Esophagus (tissue), 2 donors: ENCODE results near the gene ATG4A. TPM values are rescaled to one million over a fixed set of nuclear protein-coding genes. Genes with fewer than 3 reads are reported as not detected.

ENCODE experiments used
- H3K27ac ChIP-seq, 2 donors: one replicate each; pipeline ENCODE4 v1.5.1; 2013; ENCODE audit warnings: low read depth in 2 of 2, mild to moderate bottlenecking in 2 of 2, inconsistent platforms in 1 of 2, low read length in 1 of 2, moderate library complexity in 1 of 2
- H3K27me3 ChIP-seq, 2 donors: one replicate each; pipeline ENCODE4 v1.6.1; 2013; ENCODE audit warnings: low read length in 2 of 2, control low read depth in 1 of 2, mild to moderate bottlenecking in 1 of 2; ENCODE audit not compliant: insufficient read depth in 2 of 2, control insufficient read depth in 1 of 2
- H3K36me3 ChIP-seq, 2 donors: one replicate each; pipeline ENCODE4 v1.6.1; 2013; ENCODE audit warnings: low read length in 1 of 2; ENCODE audit not compliant: control insufficient read depth in 2 of 2, insufficient read depth in 2 of 2
- H3K4me1 ChIP-seq, 2 donors: one replicate each; pipeline ENCODE4 v1.6.1; 2013; ENCODE audit warnings: low read length in 1 of 2; ENCODE audit not compliant: control insufficient read depth in 2 of 2, insufficient read depth in 2 of 2
- H3K4me3 ChIP-seq, 2 donors: one replicate each; pipeline ENCODE4 v1.5.1; 2013; ENCODE audit warnings: low read length in 2 of 2, mild to moderate bottlenecking in 2 of 2, low read depth in 1 of 2, moderate library complexity in 1 of 2
- H3K9me3 ChIP-seq, 2 donors: one replicate each; pipeline ENCODE4 v1.6.1; 2013; ENCODE audit warnings: mild to moderate bottlenecking in 2 of 2, low read depth in 1 of 2, low read length in 1 of 2, moderate library complexity in 1 of 2; ENCODE audit not compliant: control insufficient read depth in 2 of 2, insufficient read depth in 1 of 2
- WGBS, 2 donors: extraction: QIAGEN DNeasy Blood & Tissue Kit; methylation state at CpG; one replicate each; pipeline ENCODE4 v1.1.7; 2013; 5-methylcytosine and 5-hydroxymethylcytosine counted together
- polyA plus RNA-seq, 2 donors: library from polyadenylated mRNA; stranded (reverse); fragments of 200-250 nt; gene quantifications; one replicate each; pipeline ENCODE4 v1.2.3, GENCODE V29; 2013
- donor health status: healthy with polysubstance abuse.
- donor health status: Bipolar disorder and iron deficiency.

ATG4A gene
- polyA plus RNA-seq, 2 donors: 8.9 to 9.6 TPM

DNA sequence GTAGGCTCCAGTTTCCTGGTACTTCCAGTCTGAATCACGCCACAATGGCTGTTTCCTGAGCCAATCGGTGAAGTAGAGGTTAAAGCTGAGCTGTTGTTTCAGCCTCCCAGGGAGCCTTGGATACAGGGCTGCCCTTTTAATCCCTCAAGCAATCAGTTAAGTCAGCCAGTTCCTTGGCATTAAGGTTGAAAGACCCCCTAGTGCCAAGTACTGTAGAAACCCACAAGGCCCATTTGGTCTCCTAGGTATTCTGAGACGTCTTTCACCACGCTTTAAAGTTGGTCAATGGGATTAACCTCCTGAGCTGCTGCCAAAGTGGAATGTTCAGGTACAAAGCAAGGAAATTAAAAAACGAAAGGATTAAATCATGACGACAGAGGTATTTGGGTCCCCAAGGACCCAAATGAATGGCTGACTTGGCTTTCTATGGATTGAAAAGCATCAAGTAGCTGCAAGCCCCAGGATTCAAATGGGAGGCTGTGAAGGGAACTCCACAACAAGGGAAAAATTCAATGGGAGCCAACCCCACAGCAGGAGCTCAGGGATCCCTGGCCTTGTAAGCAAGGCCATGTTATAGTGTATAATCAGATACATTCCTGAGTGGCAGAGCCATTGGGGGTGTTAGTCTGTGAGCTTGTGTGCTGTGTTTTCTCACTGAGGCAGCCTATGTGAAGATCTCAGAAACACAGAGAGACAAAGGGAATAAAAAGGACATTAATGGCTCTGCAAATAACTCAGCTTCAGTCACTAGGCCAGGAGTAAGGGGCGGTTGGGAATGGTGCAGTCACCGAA, 86.0 kb downstream of the ATG4A start:
- Histone ChIP-seq H3K27ac (no peak overlapping the region), H3K4me3 (no peak overlapping the region), H3K27me3 (peaks cover 0 to 3% of the 10 kb centered on the region in 2 donors), H3K4me1 (no peaks in the 10 kb centered on the region), H3K36me3 (no peaks in the 10 kb centered on the region), H3K9me3 (no peaks in the 10 kb centered on the region)
- 77 to 85% methylated on average over 8 of the region's 8 CpGs for WGBS, 2 donors

DNA sequence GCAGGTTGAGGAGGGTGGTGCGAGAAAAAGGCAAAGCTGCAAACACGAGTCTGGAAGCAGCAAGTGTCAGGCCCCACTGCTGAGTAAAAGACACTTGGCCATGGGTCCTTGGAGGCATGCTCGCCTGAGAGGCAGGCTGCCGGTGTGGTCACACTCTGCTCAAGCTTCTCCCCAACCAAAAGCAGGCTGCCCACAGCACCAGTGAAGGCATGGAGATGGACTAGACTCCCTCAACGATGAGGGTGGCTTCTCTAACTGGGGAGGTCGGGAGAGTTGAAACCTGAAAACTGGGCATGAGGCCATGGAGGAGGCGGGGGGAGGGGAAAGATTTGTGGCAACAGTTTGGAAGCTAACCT, 86.5 kb downstream of the ATG4A start:
- 70 to 77% methylated on average over 7 of the region's 7 CpGs for WGBS, 2 donors
- Histone ChIP-seq H3K36me3 (no peaks in the 10 kb centered on the region), H3K4me1 (no peaks in the 10 kb centered on the region), H3K4me3 (no peak overlapping the region), H3K27ac (no peak overlapping the region), H3K27me3 (peaks cover 0 to 3% of the 10 kb centered on the region in 2 donors), H3K9me3 (no peaks in the 10 kb centered on the region)

DNA sequence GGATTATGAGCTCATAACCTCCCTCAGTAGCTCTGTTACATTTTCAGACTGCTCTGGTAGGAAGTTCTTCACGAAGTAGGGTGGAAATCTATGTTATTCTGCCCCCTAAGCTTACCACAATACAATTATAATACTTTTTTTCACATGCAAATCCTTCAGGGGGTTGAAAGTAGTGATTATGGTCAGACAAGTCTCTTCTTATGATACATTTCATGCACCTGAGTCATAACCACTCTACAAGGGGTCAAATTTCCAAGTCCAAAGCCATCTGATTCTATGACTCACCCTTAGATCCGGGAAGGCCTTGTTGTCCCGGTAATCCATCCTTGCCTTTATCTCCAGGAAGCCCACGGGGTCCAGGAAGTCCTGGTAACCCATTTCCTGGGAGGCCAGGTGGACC, 95.2 kb downstream of the ATG4A start:
- Histone ChIP-seq H3K4me1 (no peaks in the 10 kb centered on the region), H3K4me3 (no peak overlapping the region), H3K36me3 (no peaks in the 10 kb centered on the region), H3K27me3 (peaks cover 0 to 2% of the 10 kb centered on the region in 2 donors), H3K9me3 (no peaks in the 10 kb centered on the region), H3K27ac (no peak overlapping the region)
- WGBS, 2 donors: 39 to 50% methylated on average over 4 of the region's 4 CpGs

DNA sequence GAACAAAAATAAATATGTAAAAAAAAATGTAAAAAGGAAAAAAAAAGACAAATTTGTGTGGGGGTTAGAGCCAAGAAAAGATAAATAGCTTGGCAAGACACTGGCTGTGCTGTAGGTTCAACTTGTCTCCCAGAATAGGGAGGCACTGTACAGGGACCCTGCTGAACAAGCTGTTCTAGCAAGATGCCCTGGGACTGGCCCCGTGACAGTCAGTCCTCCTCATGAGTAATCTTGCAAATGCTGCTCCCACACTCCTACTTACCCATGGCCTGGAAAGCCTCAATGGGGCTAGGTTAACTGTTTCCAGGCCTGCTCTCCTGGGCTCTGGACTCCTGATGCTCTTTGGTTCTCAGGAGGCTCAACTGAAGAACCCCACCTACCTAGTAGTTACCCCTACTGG, 106.8 kb downstream of the ATG4A start:
- no peaks in the 10 kb centered on the region for H3K4me1 ChIP-seq
- peaks cover 0 to 11% of the 10 kb centered on the region in 2 donors for H3K27me3 ChIP-seq
- H3K36me3 ChIP-seq: no peaks in the 10 kb centered on the region
- no peak overlapping the region for H3K27ac ChIP-seq
- 70 to 79% methylated on average over 1 of the region's 1 CpG for WGBS, 2 donors
- H3K4me3 ChIP-seq: no peak overlapping the region
- no peaks in the 10 kb centered on the region for H3K9me3 ChIP-seq

DNA sequence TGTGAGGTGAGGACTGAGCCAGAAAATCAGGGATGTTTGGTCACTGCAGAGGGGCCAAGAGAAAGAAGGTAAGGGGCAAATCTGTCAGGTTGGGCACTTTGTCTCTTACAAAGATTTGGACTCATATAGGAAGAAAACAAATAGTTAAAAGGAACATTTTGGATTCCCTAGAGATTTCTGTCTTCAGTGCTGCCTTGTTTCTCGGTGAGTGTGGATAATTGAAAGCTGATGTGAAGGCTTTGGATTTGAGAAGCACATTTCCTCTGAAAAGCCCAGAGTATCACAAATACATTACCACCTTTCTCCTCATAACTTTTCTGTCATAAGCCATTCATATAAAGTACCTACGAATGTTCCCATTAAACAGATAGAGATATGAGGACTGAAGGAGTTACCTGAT, 107.5 kb downstream of the ATG4A start:
- peaks cover 0 to 11% of the 10 kb centered on the region in 2 donors for H3K27me3 ChIP-seq
- no peak overlapping the region for H3K27ac ChIP-seq
- H3K4me1 ChIP-seq: no peaks in the 10 kb centered on the region
- no peaks in the 10 kb centered on the region for H3K36me3 ChIP-seq
- H3K4me3 ChIP-seq: no peak overlapping the region
- 56 to 63% methylated on average over 2 of the region's 2 CpGs for WGBS, 2 donors
- H3K9me3 ChIP-seq: no peaks in the 10 kb centered on the region

DNA sequence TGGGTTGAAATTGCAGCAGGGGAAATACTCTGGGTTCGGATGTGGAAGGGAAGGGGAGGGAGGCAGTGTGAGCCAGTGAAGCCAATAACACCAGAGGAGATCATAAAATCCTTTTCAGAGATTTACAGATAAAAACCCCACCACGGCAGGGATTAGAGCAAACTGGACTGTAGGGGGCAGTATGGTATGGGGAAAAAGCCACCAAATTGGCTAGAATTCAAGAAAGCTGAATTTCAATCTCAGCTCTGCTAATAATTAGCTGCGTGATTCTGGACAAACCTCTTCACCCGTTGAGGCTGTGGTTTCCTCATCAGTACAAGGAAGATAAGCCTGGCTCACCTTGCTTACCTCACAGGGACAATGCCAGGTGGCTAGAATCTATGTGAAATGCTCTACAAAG, 108.1 kb downstream of the ATG4A start:
- Histone ChIP-seq H3K9me3 (no peaks in the 10 kb centered on the region), H3K27me3 (peaks cover 0 to 11% of the 10 kb centered on the region in 2 donors), H3K4me1 (no peaks in the 10 kb centered on the region), H3K4me3 (no peak overlapping the region), H3K27ac (no peak overlapping the region), H3K36me3 (no peaks in the 10 kb centered on the region)
- WGBS, 2 donors: 7 to 8% methylated on average over 4 of the region's 4 CpGs

DNA sequence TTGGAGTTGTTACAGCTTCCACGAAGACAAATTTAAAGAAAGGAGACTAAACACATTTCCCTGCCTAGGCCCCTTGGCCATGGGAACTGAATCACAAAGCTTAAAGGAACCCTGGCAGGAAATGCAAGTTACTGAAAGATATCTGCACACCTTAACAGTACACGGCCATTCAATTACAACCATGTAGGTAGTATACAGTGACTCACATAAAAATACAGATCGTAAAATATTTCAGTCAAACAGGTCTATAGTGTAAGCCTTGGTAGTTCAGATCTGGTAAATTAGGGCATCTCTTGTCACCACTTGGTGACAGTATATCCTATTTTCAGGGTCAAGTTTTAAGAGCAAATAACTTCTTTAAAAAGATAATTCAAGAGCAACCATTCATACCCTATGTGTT, 112.0 kb downstream of the ATG4A start:
- H3K4me3 ChIP-seq: no peak overlapping the region
- no peaks in the 10 kb centered on the region for H3K4me1 ChIP-seq
- no peaks in the 10 kb centered on the region for H3K9me3 ChIP-seq
- no peaks in the 10 kb centered on the region for H3K36me3 ChIP-seq
- 57 to 65% methylated on average over 3 of the region's 3 CpGs for WGBS, 2 donors
- peaks cover 0 to 9% of the 10 kb centered on the region in 2 donors for H3K27me3 ChIP-seq
- no peak overlapping the region for H3K27ac ChIP-seq

Other genes starting within 250 kb of the ATG4A start
- gene TEX13B, start 109.4 kb upstream of the ATG4A start, polyA plus RNA-seq: not detected
- under 1 TPM; 0.27 to 0.47 TPM for gene VSIG1, start 46.7 kb upstream of the ATG4A start, polyA plus RNA-seq
- gene PSMD10, start 236 bp upstream of the ATG4A start, polyA plus RNA-seq: 10 to 100 TPM; 35.9 to 39.4 TPM